Left lung (tissue), 10 donors: ENCODE measurements around the gene SPSB3. TPM values are rescaled to one million over a fixed set of nuclear protein-coding genes. Genes with fewer than 3 reads are reported as not detected.

ENCODE experiments used
- ATAC-seq: fragments of 200-7000 bp; cut with Tn5 transposase; one replicate; pipeline ENCODE4 v1.9.1; 2020; ENCODE audit warnings: moderate library complexity
- DNase-seq, 4 donors: peaks; one replicate each; pipeline ENCODE4 v3.0.0-alpha.2; 2013 to 2020
- H3K27ac ChIP-seq, 2 donors: fragments of 200-600 bp; sonication (generic) in 1 of 2; one replicate each; pipeline versions ENCODE4 v1.5.0 to v1.8.0; 2020 to 2021
- H3K27me3 ChIP-seq, 2 donors: fragments of 200-600 bp; sonication (generic) in 1 of 2; one replicate each; pipeline versions ENCODE4 v1.5.0 to v1.8.0; 2020 to 2021
- H3K36me3 ChIP-seq, 2 donors: fragments of 200-600 bp; sonication (generic) in 1 of 2; one replicate each; pipeline versions ENCODE4 v1.5.0 to v1.8.0; 2020 to 2021
- H3K4me1 ChIP-seq, 2 donors: fragments of 200-600 bp; one replicate each; pipeline ENCODE4 v1.8.0; 2021
- H3K4me3 ChIP-seq, 2 donors: fragments of 200-600 bp; sonication (generic) in 1 of 2; one replicate each; pipeline versions ENCODE4 v1.5.0 to v1.8.0; 2020 to 2021; ENCODE audit warnings: mild to moderate bottlenecking in 1 of 2
- H3K9me3 ChIP-seq, 2 donors: fragments of 200-600 bp; sonication (generic) in 1 of 2; one replicate each; pipeline versions ENCODE4 v1.5.0 to v1.8.0; 2020 to 2021
- intact Hi-C, 2 donors: fragments of 100-400 bp; cut with DNase I; formaldehyde crosslinking; loops; one replicate each; pipeline versions ENCODE4 v1.11.2 to v1.14.2; 2022
- polyA plus RNA-seq, 6 donors: library from polyadenylated mRNA; unstranded; fragments of 120-200 nt; gene quantifications; one replicate each; pipeline ENCODE4 v1.2.1, GENCODE V29; 2013; ENCODE audit not compliant: insufficient read length in 6 of 6
- total RNA-seq, 2 donors: library from RNA; stranded (reverse); fragmentation: NEBNext Ultra II Directional; extraction: Animal tissue kit (Norgen Biotek cat#: 25700); gene quantifications; one replicate each; pipeline ENCODE4 v1.2.1, GENCODE V29; 2021
- TF ChIP-seq, protein P1 (sequence below), 2 donors: fragments of 200-600 bp; sonication (generic) in 1 of 2; IDR thresholded peaks; one replicate each; pipeline versions ENCODE4 v1.5.0 to v1.8.0; 2021; ENCODE audit warnings: antibody characterized with exemption in 2 of 2
- donor health status: DM: no; HTN: yes; CAD: no.
- donor health status: DM: no; HTN: no; CAD: no.

Gene SPSB3
- total and polyA plus RNA-seq, 8 donors: 23.6 to 40.0 (median 33.0) TPM

- no peak overlapping the region for H3K4me3 ChIP-seq
- no peaks in the 10 kb centered on the region for H3K9me3 ChIP-seq
- H3K36me3 ChIP-seq: peaks cover 0 to 70% of the 10 kb centered on the region in 2 donors
- no peaks in the 10 kb centered on the region for H3K27me3 ChIP-seq
- H3K27ac ChIP-seq: no peak overlapping the region
- TF ChIP-seq, protein P1, sequence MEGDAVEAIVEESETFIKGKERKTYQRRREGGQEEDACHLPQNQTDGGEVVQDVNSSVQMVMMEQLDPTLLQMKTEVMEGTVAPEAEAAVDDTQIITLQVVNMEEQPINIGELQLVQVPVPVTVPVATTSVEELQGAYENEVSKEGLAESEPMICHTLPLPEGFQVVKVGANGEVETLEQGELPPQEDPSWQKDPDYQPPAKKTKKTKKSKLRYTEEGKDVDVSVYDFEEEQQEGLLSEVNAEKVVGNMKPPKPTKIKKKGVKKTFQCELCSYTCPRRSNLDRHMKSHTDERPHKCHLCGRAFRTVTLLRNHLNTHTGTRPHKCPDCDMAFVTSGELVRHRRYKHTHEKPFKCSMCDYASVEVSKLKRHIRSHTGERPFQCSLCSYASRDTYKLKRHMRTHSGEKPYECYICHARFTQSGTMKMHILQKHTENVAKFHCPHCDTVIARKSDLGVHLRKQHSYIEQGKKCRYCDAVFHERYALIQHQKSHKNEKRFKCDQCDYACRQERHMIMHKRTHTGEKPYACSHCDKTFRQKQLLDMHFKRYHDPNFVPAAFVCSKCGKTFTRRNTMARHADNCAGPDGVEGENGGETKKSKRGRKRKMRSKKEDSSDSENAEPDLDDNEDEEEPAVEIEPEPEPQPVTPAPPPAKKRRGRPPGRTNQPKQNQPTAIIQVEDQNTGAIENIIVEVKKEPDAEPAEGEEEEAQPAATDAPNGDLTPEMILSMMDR (IDR thresholded peaks at IDR 0.05): no peak
- peak in 2 of 4 donors; percentile 29 to 65 for DNase-seq
- ATAC-seq: no peak
- peaks cover 0 to 21% of the 10 kb centered on the region in 2 donors for H3K4me1 ChIP-seq
- intact Hi-C loops: no loop called here
Measured at GRCh38 chr16:1788708-1789100, 6.3 kb upstream of the SPSB3 start.

DNA sequence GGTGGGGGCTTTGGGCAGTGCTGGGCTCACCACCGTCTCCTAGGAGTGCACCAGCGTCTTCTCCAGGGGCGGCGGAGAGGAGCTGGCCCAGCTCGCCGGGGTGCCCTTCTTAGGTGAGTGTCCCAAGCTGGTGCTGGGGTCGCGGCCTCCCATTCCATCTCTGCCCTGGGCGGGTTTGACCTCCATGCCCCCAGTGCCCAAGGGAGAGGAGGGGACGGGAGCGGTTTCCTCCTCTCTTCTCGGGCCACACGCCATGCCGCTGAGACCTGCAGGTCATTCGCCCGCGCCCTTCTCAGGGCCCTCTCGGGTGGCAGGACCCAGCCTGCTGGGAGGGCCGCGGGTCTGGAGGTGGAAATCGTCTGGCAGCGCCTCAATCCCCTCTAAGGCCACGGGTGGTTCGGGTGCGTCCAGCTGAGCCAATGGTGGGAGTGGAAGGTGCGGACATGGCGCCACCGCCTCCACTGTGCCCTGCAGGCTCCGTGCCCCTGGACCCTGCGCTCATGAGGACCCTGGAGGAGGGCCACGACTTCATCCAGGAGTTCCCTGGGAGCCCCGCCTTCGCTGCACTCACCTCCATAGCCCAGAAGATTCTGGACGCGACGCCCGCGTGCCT, 5.8 kb upstream of the SPSB3 start:
- Histone ChIP-seq H3K36me3 (peaks cover 0 to 70% of the 10 kb centered on the region in 2 donors), H3K27ac (no peak overlapping the region), H3K4me1 (peaks cover 0 to 26% of the 10 kb centered on the region in 2 donors), H3K9me3 (no peaks in the 10 kb centered on the region), H3K4me3 (no peak overlapping the region), H3K27me3 (no peaks in the 10 kb centered on the region)
- peak in 2 of 4 donors; percentile 24 to 80 for DNase-seq
- intact Hi-C loops: no loop called here
- TF ChIP-seq, protein P1 (IDR thresholded peaks at IDR 0.05): no peak
- no peak for ATAC-seq

DNA sequence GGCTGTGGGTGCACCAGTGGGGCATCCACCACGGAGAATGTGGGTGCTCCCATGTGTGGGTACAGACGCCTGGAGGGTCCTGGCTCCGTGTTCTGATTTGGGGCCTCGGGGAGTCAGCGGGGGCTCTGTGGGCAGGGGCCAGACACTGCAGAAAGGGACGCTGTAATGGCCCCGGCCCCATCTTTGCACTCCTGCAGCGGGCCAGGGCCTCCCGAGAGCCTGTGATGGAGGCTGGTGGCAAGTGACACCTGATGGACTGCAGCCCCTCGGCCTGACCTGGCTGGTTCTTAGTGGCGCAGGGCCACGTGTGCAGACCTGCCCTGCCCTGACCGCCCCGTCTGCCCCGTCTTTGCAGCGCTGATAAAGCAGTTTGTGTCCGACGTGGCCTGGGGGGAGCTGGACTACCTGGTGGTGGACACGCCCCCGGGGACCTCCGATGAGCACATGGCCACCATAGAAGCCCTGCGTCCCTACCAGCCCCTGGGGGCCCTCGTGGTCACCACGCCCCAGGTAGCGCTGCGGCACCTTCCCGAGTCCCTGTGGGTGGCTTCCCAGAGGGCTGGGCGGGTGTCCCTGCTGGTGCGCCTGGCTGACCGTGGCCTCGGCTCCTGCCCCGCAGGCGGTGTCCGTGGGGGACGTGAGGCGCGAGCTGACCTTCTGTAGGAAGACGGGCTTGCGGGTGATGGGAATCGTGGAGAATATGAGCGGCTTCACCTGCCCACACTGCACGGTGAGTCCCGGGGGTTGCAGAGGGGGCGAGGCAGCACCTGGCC, 5.1 kb upstream of the SPSB3 start:
- Histone ChIP-seq H3K27me3 (no peaks in the 10 kb centered on the region), H3K4me3 (no peak overlapping the region), H3K9me3 (no peaks in the 10 kb centered on the region), H3K27ac (no peak overlapping the region), H3K4me1 (peaks cover 0 to 27% of the 10 kb centered on the region in 2 donors), H3K36me3 (peaks cover 0 to 70% of the 10 kb centered on the region in 2 donors)
- ATAC-seq: no peak
- intact Hi-C loops: no loop called here
- DNase-seq: peak in 2 of 4 donors; percentile 27 to 63
- TF ChIP-seq, protein P1 (IDR thresholded peaks at IDR 0.05): no peak

GRCh38 chr16:1787056-1787321, 4.6 kb upstream of the SPSB3 start:
- intact Hi-C loops: no loop called here
- ATAC-seq (no peak), DNase-seq (no peak)
- TF ChIP-seq, protein P1 (IDR thresholded peaks at IDR 0.05): no peak
- no peak overlapping the region for H3K27ac ChIP-seq
- peaks cover 0 to 27% of the 10 kb centered on the region in 2 donors for H3K4me1 ChIP-seq
- no peaks in the 10 kb centered on the region for H3K27me3 ChIP-seq
- H3K4me3 ChIP-seq: no peak overlapping the region
- peaks cover 0 to 65% of the 10 kb centered on the region in 2 donors for H3K36me3 ChIP-seq
- H3K9me3 ChIP-seq: no peaks in the 10 kb centered on the region

- intact Hi-C loops: no loop called here
Measured at GRCh38 chr16:1786242-1787055, 4.1 kb upstream of the SPSB3 start.

More at GRCh38 chr16:1786242-1787055, 4.1 kb upstream of the SPSB3 start:
- no peak for ATAC-seq
- no peaks in the 10 kb centered on the region for H3K9me3 ChIP-seq
- peaks cover 3 to 33% of the 10 kb centered on the region in 2 donors for H3K4me1 ChIP-seq
- no peak overlapping the region for H3K27ac ChIP-seq
- peaks cover 0 to 59% of the 10 kb centered on the region in 2 donors for H3K36me3 ChIP-seq
- H3K27me3 ChIP-seq: no peaks in the 10 kb centered on the region
- peak in 2 of 4 donors; percentile 30 to 76 for DNase-seq
- TF ChIP-seq, protein P1 (IDR thresholded peaks at IDR 0.05): no peak
- H3K4me3 ChIP-seq: no peak overlapping the region
